Lung microvascular endothelial cell (primary cell): ENCODE results near the gene ATP8A2. TPM values are rescaled to one million over a fixed set of nuclear protein-coding genes. Genes with fewer than 3 reads are reported as not detected.

Experiments
- DNase-seq, 2 donors: peaks; one replicate each; pipeline versions ENCODE4 v3.0.0 to v3.0.0-alpha.2; 2010; ENCODE audit warnings: low read depth in 2 of 2
- total RNA-seq: library from RNA; depleted of rRNA; stranded (reverse); fragments of >200 nt; gene quantifications from 2 replicates; pipeline ENCODE4 v1.2.1, GENCODE V29; 2014

The ATP8A2 gene
- total RNA-seq, 1 donor from 2014 or later = under 0.01 TPM

DNA sequence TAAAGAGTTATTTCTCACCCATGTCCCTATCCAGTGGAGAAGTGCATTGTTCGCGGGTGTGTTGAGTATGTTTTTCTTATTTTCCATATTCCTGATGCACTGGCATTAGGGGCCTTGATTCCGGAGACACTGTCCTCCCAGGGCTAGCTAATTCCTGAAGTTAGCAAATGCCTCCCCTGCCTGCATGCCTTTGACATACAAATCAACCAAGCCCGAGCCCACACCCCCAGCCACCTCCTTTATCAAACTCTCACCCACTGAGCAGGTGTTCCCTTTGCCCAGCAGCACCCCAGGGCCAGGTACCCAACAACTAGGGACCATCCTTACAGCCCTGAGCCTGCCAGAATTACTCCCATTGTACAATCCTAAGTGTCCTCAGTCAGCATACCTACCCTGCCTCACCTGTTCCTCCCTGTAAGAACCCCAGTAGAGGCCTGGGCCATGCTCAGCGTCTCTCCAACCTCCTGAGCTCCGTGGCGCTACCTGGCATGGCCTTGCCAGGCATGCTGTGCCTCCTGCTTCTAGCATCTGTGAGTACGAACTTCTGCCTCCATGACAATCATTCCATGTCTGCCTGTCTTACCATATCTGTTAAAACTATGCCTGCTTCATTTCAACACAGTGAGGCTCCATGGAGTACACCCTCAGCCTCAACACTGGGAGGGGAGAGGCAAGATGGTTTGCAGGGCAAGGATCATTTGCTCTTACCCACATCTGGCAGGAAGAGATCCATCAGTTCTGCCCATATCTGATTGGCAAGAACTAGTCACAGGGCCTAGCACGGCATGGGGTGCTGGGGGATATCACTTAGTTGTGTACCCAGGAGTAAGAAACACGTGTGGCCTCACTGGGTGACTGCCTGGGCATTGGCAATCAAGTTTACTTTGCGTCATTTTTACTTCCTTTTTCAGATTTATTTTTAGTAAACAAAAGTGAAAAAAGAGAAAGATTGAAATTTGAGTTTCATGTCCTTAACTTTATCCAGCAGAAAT, 476.2 kb downstream of the ATP8A2 start:
- no peak for DNase-seq

DNA sequence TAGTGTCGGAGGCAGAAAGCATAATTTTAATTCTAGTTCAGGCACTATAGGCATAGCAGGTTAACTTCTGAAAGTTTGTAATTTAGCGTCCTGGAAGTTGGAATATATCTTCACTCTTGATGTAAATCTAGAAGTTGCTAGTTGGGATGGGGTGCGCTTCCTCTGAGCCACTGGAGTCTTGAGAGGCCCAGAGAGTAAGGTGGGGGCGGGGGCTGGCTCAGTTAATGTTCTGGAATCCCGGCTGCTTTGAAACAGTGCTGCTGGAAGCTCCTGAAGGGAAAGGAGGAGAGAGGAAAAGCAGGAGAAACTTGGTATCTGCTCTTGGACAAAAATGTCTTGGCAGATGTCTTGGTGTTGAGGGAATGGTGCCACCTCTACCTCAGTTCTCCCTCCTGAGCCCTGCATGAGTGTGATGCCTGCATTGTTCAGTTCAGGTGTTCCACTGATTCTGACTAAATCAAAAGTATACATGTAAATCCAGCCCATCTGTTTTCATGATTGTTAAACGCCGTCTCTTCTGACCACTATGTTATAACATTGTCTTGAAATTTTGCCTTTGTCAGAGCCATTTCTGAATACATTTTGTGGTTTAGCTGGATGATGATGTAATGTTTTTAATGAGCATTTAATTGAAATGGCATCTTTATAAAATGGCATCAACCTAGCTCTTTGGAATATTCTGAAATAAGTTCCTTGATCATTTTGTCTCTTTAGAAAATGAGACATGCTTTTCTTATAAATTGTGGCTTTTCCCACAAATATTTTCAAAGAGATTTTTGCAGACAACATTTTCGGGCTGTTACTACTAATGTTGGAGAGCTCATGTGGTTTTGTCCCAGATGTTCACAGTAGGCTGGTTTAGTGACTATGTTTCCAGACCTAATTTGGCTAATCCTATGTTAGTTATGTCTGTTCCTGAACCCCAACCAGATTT, 477.3 kb downstream of the ATP8A2 start:
- no peak for DNase-seq

DNA sequence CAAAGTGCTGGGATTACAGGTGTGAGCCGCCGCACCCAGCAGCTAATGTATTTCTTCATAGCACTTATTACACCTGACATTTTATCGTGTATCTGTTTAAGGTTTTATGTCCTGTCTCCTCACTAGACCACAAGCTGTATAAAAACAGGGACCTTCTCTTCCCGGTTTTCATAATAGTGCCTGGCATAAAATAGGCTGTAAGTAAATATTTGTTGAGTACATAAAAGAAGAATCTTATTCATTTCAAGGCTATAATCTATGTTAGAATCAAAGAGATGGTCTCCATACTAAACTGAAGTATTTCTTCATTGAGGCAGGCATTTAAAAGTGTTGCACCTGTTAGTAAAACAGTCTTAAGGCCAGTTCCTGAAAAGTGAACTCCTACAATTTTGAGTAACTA, 486.1 kb downstream of the ATP8A2 start:
- no peak for DNase-seq

DNA sequence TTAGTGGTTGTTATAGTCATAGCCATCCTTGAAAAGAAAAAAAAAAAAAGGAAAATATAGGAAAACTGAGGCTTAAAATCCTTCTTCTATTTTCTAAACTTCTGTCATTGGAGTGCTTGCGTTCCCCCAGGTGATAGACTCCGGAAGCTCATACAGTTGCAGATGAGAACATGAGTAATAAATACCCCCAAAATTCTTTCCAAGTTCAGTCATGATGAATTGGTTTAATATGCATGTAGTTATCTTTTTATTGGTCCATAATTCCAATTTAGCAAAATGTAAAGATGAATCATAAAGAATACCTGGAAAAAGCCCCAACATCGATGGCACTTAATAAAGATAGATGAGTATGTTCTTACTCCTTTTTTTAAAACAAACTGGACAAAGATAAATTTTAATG, 487.8 kb downstream of the ATP8A2 start:
- DNase-seq = no peak

DNA sequence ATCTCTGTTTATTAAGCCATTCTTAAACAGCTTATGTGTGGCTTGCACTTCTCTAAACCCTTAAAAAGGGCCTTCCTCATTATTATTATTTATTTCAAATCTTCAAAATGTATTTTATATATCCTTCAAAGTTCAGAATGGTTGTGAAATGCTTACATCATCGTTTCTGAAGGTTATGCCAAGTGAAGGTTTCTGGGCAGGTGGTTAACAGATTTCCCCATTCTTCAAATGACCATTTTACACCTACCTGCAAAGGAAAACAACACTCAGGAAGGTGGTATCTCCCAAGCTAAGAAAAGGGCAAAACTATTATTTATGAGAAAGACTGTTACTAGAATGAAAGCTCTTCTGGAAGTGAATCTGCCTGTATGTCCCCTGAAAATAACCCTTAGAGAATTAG, 488.5 kb downstream of the ATP8A2 start:
- no peak for DNase-seq

DNA sequence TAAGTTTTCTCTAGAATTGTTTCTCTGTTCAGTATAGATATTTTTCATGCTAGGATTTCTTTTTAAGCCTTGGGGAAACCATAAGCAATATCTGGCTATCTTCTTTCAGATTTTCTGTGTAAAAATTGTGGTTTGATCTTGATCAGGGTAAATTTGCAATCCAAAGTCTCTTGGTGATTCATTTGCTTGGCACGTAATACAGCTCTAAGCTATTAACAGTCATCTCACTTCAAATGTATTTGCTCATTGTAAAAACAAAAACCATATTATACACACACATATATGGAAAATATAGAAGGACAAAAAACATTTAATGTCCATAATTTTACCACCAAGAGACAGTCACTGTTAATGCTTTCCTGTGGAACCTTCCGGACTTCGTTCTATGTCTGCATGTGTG, 489.1 kb downstream of the ATP8A2 start:
- no peak for DNase-seq

DNA sequence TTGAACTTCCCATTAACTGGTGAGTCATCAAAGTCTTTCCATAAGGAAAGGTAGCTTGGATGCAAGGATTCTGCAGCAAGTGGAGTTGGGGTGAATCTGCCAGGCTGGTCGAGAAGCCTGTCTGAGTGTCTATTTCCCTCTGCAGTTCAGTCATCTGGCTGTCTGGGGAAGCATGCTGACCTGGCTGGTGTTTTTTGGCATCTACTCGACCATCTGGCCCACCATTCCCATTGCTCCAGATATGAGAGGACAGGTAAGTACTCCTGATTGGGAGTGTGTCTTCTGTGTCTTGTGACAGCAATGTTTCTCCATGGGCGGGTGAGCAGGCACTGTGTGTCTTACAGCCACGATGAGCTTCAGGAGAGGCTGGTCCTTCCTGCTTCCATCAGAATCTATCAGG, 490.4 kb downstream of the ATP8A2 start:
- DNase-seq = no peak

DNA sequence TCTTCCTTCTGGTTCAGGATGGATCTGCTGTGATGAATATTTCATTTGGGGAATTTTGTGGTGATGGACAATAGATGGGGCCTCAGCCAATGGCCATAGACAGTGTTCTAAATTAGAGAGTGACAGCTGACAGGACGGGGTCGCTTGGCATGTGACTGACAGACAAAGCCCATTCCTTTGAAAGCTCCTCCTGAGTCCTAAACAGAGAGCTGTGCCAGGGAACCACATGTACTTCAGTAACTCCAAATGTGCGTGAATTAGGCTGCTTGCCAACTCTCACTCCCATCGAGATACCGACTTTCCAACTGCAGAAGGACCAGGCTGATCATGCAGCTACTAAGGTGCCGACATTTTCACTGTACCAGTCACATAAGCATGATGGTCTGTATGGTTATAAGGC, 492.3 kb downstream of the ATP8A2 start:
- DNase-seq = no peak

DNA sequence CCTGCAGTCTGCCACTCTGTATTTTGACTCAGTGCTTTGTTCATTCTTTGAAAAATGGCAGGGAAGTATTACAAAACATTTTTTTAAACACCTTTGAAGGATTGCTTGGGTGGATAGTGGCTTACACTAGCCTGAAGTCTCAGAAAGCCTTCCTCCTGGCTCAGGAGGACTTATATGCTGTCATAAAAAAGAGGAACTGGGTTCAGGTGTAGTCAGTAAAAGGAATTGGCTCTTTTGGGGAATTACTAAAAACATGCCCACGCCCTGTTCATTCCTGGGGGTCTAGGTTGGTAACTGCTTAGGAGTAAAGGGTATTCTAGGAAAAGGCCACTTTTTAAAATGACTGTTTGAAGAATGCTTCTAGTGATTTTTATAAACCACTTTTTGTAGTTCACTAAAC, 493.2 kb downstream of the ATP8A2 start:
- no peak for DNase-seq

DNA sequence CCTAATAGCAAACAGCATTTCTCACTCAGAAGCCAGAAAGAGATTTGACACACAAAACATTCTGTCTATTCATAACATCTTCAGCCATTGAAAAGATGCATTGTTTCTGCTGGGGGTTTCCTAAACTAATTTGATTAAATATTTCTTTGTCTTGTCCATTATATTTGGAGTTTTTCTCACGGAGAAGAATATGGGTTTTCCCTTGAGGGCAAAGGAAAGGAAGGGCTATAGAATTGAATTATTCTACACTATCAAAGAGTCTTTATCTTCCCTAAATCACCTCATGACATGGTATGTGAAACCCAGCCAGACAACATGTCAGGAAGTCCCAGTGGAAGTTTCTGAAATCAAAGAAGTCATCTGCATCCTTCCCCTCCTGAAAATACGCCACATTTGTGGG, 493.6 kb downstream of the ATP8A2 start:
- no peak for DNase-seq

DNA sequence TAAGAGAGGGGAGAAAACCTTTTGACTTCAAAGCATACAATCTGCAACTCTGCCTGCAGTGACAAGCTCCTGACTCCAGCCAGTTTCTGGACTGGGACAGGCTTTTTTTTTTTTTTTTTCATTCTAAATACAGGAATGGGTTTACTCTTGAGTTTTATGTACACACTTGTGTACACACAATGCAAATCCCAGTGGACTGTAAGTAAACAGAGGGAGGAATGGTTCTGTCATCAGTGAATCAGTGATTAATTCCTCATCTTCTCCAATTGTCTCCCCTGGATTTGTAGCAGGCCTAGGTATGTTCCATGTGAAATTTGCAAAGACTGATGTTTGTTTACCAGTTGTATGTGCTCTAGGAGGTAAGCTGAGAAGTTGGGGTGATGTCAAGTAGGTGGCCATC, 495.3 kb downstream of the ATP8A2 start:
- DNase-seq = no peak

DNA sequence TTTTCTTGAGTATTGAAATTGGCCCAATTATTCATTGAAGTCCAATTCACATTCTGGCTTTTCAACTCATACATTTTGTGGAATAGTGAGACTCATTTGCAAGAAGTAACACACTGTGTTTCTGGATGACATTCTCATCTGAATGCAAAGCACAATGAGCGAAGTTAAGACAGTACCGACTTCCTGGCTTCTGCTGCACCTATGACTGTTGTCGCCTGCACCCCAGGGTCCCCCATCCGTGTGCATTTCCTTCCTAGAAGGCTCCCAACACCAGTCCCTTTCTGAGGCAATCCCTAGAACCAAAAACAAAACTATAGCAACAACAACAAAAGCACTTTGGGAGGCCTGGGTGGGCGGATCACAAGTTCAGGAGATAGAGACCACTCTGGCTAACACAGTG, 496.7 kb downstream of the ATP8A2 start:
- no peak for DNase-seq

DNA sequence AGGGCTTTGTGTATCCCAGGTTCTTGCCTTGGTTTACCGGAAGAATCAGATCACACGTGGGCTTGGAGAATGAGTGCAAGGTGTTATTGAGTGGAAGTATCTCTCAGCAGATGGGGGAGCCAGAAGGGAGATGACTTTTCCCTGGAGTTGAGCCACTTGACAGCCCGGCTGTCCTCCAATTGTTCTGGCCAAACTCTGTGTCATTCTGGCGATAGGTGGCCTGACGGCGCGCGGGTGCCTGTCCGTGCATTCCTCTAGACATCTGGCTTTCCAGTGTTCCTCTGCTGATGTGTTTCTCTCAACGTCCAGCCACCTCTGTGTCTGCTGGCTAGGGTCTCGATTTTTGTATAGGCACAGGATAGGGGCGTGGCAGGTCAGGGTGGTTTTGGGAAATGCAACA, 498.2 kb downstream of the ATP8A2 start:
- peak in 1 of 2 donors; percentile 3 for DNase-seq

DNA sequence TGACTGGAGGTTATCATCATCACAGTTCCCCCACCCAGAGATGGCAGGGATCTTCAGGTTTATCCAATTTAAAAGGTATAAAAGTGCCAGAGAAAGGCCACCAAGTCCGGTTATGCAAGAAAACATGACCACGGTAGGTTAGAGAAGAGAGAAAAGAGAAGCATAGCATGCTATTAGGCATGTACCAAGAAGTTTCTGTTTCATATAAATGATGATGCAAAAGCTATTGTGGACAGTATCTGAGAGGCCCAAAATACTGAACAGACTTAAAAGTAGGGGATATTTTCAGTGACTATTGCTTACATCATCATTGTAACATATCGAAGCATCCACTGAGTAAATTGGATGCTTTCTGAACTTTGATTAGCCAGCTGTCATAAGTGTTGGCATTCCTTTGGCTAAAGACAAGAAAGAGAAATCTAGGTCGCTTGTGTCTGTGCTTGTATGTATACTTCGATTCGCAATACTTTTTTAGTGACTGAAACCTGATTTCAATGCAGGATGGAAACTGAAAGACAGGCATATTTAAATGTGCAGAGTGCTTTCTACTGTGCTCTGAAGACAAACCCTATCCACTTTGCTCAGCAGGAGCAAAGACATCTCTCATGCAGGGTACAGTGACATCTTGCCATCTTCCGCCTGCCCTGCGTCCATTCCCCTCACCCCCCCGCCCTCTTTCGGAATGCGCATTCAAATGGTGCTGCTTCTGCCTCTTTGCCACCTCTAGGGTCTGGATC, 499.8 kb downstream of the ATP8A2 start:
- no peak for DNase-seq

DNA sequence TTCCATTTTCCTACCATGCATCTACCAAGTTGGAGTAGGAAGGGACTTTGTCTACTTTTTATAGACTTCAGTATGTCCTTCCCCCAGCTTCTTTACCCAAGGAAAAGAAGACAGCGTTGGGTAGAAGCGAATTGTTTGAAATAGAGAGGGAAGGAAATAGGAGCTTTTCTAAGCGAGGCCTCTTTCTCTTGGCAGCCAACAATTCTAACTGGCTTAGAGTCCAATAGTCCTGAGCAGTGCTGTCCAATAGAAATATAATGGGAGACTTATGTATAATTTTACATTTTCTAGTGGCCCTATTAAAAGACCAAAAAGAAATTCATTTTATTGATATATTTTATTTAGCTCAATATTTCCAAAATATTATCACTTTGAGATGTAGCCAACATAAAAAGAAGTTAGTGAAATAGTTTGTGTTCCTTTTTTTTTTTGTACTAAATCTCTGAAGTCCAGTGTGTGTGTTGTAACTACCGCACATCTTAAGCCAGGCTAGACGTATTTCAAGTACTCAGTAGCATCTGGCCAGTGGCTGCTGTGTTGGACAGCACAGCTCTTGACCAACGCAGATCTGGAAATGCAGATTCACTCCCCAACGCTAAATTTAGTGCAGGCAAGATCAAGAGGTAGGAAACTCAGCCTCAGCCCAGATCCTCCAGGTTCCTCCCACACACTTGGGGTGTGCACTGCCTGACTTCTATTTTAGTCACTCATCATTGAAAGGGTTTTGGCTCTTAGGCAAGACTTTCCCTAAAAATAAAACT, 500.9 kb downstream of the ATP8A2 start:
- DNase-seq = no peak

DNA sequence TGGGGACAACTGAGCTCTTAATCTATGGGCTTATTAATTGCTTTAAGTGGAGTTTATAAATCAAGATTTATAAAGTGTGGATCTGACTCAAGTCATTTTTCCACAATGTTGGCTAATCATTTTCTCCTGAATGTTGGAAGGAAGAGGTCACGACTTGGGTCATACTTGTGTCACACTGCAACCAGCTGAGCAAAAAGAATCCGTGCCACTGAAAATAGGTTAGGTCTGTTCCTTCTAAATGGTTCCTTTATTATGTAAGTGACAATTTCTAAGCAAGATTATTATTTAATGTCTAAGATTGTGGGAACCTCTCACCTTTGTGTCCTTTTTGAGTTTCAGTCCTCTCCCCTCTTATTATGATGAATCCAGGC, 501.5 kb downstream of the ATP8A2 start:
- no peak for DNase-seq

DNA sequence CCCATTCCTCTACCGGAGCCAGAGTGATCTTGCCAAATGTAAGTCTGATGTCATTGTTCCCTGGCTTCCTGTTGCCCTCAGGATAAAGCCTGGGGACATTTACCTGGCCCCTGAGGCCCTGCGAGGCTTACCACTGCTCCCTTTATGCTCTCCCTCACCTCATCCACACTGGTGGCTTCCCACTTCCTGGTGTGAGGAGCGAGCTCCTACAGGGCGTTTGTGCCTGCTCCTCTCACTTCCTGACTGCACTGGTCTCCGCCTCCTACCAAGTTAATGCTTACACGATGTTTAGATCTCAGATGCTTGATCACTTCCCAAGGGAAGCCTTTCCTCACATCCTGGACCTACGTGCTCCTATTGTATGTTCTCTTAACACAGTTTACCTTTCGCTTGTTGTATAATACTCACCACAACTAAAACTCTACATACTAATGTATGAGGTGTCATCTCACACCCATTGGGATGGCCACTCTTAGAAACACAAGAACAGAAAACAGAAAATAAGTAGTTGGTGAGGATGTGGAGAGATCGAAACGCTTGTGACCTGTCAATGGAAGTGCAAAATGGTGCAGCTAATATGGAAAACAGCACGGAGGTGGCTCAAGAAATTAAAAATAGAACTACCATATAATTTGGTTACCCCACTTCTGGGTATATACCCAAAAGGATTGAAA, 502.4 kb downstream of the ATP8A2 start:
- DNase-seq = no peak

DNA sequence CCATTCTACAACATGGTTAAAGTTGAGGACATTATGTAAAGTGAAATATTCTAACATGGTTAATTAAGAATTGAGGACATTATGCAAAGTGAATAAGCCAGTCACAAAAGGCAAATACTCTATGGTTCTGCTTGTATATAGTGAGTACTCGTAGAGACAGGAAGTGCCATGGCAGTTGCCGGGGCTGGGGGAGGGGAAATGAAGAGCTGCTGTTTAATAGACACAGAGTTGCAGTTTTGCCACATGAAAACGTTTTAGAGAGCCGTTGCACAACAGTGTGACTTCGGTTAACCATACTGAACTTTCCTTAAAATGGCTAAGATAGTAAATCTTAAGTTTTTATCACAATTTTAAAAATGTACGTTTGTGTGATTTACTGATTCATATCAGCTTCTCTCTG, 503.1 kb downstream of the ATP8A2 start:
- DNase-seq = no peak

DNA sequence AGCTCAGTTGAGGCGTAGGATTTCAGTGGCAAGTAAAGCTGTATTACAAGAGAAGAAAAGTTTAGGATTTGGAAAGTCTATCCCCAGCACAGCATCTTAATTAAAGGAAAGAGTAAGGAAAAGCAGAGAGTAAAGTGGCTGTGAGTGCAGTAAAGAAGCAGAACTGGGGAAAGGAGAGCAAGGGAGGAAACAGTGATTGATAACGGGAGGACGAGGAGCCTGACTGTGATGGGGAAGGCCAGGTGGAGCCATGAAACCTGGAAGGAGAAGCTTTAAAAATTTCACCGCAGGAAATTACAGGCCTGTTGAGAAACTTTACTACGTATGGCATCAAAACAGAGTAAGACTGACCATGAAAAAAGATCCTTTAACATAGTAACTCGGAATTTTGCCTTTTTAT, 504.5 kb downstream of the ATP8A2 start:
- no peak for DNase-seq

DNA sequence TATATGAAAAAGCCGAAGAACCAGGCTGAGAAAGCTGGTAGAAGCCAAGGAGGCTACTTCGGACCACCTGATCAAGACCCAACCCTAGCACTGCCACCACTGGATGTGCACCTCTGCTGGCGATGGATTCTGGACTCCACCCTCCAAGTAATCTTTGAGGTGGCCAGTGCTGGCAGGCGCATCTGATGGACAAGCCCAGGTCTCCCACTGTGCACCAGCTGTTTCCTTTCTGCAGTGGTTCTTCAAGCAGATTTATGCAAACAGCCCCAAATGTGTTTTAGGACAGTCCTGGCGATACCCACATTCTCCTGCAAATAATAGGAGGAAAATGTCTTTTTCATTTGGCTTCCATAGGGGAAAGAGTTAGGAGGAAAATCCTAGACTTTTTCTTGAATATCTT, 507.7 kb downstream of the ATP8A2 start:
- DNase-seq = no peak
